Tibial nerve (tissue), 4 donors: Measurements from ENCODE around the gene TAS1R2.

Experiments
- EP300 ChIP-seq, 2 donors: sonication (generic); formaldehyde crosslinking; IDR thresholded peaks; one replicate each; pipeline ENCODE4 v1.6.1; 2017; ENCODE audit warnings: antibody characterized with exemption in 2 of 2, mild to moderate bottlenecking in 1 of 2
- POLR2A ChIP-seq, 2 donors: fragments of 450-650 bp; IDR thresholded peaks; one replicate each; pipeline ENCODE4 v1.6.1; 2017; ENCODE audit warnings: antibody characterized with exemption in 2 of 2, mild to moderate bottlenecking in 2 of 2, moderate library complexity in 2 of 2
- TF ChIP-seq, protein P1 (sequence below), 5 experiments: fragments of 200-600 bp in 3 of 5; fragments of 450-650 bp in 2 of 5; sonication (generic) in 3 of 5; IDR thresholded peaks; one replicate each; pipeline ENCODE4 v1.5.1; 2016 to 2019; ENCODE audit warnings: antibody characterized with exemption in 5 of 5, mild to moderate bottlenecking in 3 of 5, moderate library complexity in 2 of 5

DNA sequence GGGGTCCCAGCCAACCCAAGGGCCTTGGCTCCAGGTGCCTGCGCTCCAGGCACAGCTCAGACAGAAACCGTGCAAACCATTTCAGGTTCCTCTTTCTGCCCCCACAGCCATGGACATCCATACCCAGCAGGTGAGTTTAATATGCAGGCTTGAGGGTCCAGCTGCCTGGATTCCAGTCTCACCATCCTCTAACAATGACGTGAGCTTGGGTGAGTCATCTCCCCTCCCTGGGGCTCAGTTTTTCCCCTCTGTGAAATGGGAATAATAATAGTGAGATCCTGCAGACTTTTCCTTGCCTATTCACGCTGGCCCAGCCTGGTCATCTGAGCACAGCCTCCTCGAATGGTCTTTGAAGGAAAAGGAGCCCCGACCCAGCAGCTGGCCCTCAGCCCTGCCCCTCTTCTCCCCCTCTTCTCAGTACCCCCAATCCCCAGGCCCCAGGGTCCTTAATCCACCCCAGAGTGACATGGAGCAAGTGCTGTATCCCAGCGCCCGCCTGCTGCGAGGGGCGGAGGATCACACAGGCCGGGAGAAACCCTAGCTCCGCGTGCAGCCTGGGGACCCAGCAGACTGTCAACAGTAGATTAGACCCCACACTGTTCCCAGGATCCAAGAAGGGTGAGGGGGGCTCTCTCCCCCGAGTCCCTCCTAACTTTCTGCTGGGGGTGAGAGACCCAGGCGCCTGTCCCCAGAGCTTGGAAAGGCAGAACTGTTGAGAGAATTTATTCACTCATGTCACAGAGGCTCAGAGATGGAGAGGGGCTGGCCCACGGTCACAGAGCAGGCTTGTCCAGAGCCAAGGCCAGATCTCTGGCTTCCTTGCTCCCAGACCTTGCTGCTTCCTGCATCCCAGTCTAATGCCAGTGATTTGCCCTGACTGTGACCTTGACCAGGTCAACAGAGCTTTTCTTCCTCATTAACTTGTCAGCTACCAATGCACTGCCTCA lies 49.2 kb downstream of the TAS1R2 start:
- TF ChIP-seq POLR2A (IDR thresholded peaks at IDR 0.05): no peak
- TF ChIP-seq, protein P1, sequence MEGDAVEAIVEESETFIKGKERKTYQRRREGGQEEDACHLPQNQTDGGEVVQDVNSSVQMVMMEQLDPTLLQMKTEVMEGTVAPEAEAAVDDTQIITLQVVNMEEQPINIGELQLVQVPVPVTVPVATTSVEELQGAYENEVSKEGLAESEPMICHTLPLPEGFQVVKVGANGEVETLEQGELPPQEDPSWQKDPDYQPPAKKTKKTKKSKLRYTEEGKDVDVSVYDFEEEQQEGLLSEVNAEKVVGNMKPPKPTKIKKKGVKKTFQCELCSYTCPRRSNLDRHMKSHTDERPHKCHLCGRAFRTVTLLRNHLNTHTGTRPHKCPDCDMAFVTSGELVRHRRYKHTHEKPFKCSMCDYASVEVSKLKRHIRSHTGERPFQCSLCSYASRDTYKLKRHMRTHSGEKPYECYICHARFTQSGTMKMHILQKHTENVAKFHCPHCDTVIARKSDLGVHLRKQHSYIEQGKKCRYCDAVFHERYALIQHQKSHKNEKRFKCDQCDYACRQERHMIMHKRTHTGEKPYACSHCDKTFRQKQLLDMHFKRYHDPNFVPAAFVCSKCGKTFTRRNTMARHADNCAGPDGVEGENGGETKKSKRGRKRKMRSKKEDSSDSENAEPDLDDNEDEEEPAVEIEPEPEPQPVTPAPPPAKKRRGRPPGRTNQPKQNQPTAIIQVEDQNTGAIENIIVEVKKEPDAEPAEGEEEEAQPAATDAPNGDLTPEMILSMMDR (IDR thresholded peaks at IDR 0.05): no peak
- no peak for TF ChIP-seq EP300 (IDR thresholded peaks at IDR 0.05)
